PC-9 (cell line): ENCODE results near the gene KIFC1.
"Not testable (repeated sequence)": the region's sequence is repeated elsewhere in the genome, so short reads cannot be mapped to it uniquely, and the experiment has no call there.

Experiments used
- EZH2 ChIP-seq: fragments of 200-600 bp; sonication (generic); IDR thresholded peaks from 2 replicates; pipeline ENCODE4 v1.8.0; 2017; ENCODE audit warnings: antibody characterized with exemption, low read depth
- TF ChIP-seq, protein P1 (sequence below): fragments of 200-600 bp; sonication (generic); conservative IDR thresholded peaks from 2 replicates; pipeline ENCODE4 v1.6.1; 2017; ENCODE audit warnings: mixed run types, antibody characterized with exemption, mild to moderate bottlenecking, moderate library complexity

DNA sequence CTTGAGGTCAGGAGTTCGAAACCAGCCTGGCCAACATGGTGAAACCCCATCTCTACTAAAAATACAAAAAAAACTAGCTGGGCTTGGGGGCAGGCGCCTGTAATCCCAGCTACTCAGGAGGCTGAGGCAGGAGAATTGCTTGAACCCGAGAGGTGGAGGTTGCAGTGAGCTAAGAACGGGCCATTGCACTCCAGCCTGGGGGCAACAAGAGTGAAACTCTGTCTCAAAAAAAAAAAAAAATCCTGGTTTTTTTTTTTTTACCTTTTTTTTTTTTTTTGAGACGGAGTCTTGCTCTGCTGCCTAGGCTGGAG, 24.0 kb upstream of the KIFC1 start:
- TF ChIP-seq, protein P1, sequence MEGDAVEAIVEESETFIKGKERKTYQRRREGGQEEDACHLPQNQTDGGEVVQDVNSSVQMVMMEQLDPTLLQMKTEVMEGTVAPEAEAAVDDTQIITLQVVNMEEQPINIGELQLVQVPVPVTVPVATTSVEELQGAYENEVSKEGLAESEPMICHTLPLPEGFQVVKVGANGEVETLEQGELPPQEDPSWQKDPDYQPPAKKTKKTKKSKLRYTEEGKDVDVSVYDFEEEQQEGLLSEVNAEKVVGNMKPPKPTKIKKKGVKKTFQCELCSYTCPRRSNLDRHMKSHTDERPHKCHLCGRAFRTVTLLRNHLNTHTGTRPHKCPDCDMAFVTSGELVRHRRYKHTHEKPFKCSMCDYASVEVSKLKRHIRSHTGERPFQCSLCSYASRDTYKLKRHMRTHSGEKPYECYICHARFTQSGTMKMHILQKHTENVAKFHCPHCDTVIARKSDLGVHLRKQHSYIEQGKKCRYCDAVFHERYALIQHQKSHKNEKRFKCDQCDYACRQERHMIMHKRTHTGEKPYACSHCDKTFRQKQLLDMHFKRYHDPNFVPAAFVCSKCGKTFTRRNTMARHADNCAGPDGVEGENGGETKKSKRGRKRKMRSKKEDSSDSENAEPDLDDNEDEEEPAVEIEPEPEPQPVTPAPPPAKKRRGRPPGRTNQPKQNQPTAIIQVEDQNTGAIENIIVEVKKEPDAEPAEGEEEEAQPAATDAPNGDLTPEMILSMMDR, result not testable (repeated sequence)
- not testable (repeated sequence) for TF ChIP-seq EZH2
